ENCODE measurements around the gene TMPRSS5. TPM values are rescaled to one million over a fixed set of nuclear protein-coding genes. Genes with fewer than 3 reads are reported as not detected.

TMPRSS5 gene
- total RNA-seq, 4 donors from 2014 or later: 0.26 to 0.83 (median 0.37) TPM

DNA sequence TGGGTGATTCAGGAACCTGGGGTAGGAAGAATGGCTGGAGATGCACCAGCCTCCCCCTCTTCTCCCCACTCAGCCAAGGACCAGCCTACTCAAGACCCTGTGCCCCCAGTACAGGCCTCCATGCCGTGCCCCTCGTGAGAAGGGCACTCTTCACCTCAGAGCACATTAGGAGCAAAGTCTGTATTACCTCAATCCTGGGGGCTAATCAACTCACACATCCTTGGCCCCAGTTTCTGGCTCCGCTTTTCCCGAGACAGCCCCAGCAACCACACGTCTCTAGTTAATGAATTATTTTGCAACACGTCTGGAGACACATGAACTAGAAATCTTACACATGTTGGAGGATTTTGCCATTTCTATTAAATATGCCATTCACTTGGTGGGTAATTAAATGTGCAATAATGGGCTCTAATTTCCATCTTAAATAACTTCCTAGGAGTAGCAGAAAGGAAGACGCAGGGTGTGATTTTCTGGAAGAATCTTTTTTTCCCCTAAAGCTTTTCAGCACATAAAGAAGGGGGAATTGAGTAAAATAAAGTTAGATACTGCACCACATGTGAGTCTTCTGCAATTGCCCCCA, 63.0 kb downstream of the TMPRSS5 start:
- H3K27me3 ChIP-seq: no peaks in the 10 kb centered on the region

GRCh38 chr11:113642090-113642489, 64.0 kb downstream of the TMPRSS5 start:
- Histone ChIP-seq H3K4me1 (no peaks in the 10 kb centered on the region), H3K36me3 (no peaks in the 10 kb centered on the region), H3K9me3 (no peaks in the 10 kb centered on the region), H3K4me3 (no peak overlapping the region), H3K27ac (replicated peaks in 1 of 4) (no peak overlapping the region), H3K27me3 (no peaks in the 10 kb centered on the region)
- no peak for DNase-seq (ENCODE audit: extremely low spot score)
- TF ChIP-seq, protein P1, sequence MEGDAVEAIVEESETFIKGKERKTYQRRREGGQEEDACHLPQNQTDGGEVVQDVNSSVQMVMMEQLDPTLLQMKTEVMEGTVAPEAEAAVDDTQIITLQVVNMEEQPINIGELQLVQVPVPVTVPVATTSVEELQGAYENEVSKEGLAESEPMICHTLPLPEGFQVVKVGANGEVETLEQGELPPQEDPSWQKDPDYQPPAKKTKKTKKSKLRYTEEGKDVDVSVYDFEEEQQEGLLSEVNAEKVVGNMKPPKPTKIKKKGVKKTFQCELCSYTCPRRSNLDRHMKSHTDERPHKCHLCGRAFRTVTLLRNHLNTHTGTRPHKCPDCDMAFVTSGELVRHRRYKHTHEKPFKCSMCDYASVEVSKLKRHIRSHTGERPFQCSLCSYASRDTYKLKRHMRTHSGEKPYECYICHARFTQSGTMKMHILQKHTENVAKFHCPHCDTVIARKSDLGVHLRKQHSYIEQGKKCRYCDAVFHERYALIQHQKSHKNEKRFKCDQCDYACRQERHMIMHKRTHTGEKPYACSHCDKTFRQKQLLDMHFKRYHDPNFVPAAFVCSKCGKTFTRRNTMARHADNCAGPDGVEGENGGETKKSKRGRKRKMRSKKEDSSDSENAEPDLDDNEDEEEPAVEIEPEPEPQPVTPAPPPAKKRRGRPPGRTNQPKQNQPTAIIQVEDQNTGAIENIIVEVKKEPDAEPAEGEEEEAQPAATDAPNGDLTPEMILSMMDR (IDR thresholded peaks at IDR 0.05): no peak
- TF ChIP-seq EP300 (IDR thresholded peaks at IDR 0.05): no peak
- TF ChIP-seq POLR2A (IDR thresholded peaks at IDR 0.05; ENCODE audit: low read depth): no peak
- no peak for TF ChIP-seq POLR2AphosphoS5 (IDR thresholded peaks at IDR 0.05)
- WGBS: 92% methylated on average over 1 of the region's 1 CpG
- intact Hi-C loops (cut with DNase I): no loop called here

More for the DNA sequence above, 63.0 kb downstream of the TMPRSS5 start:
- intact Hi-C loops (cut with DNase I): no loop called here
- no peak for TF ChIP-seq POLR2A (IDR thresholded peaks at IDR 0.05; ENCODE audit: low read depth)
- TF ChIP-seq, protein P1 (IDR thresholded peaks at IDR 0.05): no peak
- no peaks in the 10 kb centered on the region for H3K4me1 ChIP-seq
- H3K27ac ChIP-seq (replicated peaks in 1 of 4): no peak overlapping the region
- no peaks in the 10 kb centered on the region for H3K9me3 ChIP-seq
- DNase-seq (ENCODE audit: extremely low spot score): no peak
- no peaks in the 10 kb centered on the region for H3K36me3 ChIP-seq
- H3K4me3 ChIP-seq: no peak overlapping the region
- 52% methylated on average over 7 of the region's 7 CpGs for WGBS

DNA sequence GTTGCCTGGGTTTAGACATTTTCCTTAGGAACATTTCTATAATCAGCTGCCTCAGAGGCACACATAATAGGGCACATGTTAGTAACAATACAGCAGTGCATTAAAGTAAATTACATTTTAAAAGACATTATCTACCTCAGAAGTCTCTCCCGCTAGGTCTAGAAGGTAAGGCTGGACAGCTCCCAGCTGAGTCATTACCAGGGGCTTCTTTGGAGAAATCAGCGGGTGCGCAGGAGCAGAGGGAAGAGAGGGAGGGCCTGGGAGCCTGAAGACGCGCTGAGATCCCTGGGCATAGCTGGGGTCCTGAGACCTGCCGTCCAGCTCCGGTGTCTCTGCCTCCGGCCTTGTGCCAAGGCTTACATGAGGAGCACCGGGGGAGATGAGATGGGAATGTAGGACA, 67.7 kb downstream of the TMPRSS5 start:
- intact Hi-C loops (cut with DNase I): no loop called here
- no peak for DNase-seq (ENCODE audit: extremely low spot score)
- 80% methylated on average over 9 of the region's 9 CpGs for WGBS
- Histone ChIP-seq H3K4me1 (no peaks in the 10 kb centered on the region), H3K9me3 (peaks cover 0 to 9% (median 2%) of the 10 kb centered on the region in 4 donors), H3K27me3 (no peaks in the 10 kb centered on the region), H3K4me3 (no peak overlapping the region), H3K36me3 (no peaks in the 10 kb centered on the region), H3K27ac (replicated peaks in 1 of 4) (no peak overlapping the region)
- TF ChIP-seq POLR2AphosphoS5 (IDR thresholded peaks at IDR 0.05) (no peak), EP300 (IDR thresholded peaks at IDR 0.05) (no peak), POLR2A (IDR thresholded peaks at IDR 0.05; ENCODE audit: low read depth) (no peak)
- TF ChIP-seq, protein P1 (IDR thresholded peaks at IDR 0.05): no peak

DNA sequence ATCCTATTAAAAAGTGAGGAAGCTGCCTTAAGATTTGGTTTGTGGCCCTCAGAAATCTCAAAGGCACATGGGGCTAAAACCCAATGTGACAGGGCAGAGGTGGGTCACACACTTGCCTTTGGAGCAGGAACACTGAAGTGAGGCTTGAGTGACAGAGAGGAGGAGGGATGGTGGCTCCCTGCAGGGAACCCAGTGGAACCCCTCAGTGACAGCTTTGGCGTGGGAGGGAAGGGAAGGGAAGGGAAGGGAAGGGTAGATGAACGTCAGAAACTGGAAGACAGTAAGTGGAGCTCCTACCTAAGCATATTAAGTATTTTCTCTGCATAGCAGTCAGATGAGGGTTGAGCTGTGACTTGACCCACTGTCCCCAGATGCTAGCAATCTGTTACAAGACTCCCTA, 68.5 kb downstream of the TMPRSS5 start:
- no peaks in the 10 kb centered on the region for H3K27me3 ChIP-seq
- H3K27ac ChIP-seq (replicated peaks in 1 of 4): no peak overlapping the region
- DNase-seq (ENCODE audit: extremely low spot score): no peak
- peaks cover 0 to 5% (median under 1%) of the 10 kb centered on the region in 4 donors for H3K4me1 ChIP-seq
- H3K4me3 ChIP-seq: no peak overlapping the region
- WGBS: 43% methylated on average over 2 of the region's 2 CpGs
- intact Hi-C loops (cut with DNase I): no loop called here
- TF ChIP-seq EP300 (IDR thresholded peaks at IDR 0.05) (no peak), POLR2AphosphoS5 (IDR thresholded peaks at IDR 0.05) (no peak), POLR2A (IDR thresholded peaks at IDR 0.05; ENCODE audit: low read depth) (no peak)
- TF ChIP-seq, protein P1 (IDR thresholded peaks at IDR 0.05): no peak
- no peaks in the 10 kb centered on the region for H3K36me3 ChIP-seq
- peaks cover 0 to 9% (median 2%) of the 10 kb centered on the region in 4 donors for H3K9me3 ChIP-seq

Small RNAs within 50 kb of the gene (small RNA-seq; reads per million reads assigned to genes)
- gene RPS29P19: 0 reads per million in 3 donors

Other genes starting within 250 kb of the TMPRSS5 start
- under 1 TPM in 2 of 4 donors, not detected in 2; 0.13 to 0.17 TPM for gene DRD2, start 230.9 kb downstream of the TMPRSS5 start, total RNA-seq
- gene ZW10, start 67.4 kb upstream of the TMPRSS5 start, total RNA-seq: 10 to 100 TPM in 1 of 4 donors, 1 to 10 TPM in 3; 8.8 to 10.9 (median 9.4) TPM
- gene CLDN25, start 73.5 kb upstream of the TMPRSS5 start, total RNA-seq: not detected
- 10 to 100 TPM; 25.2 to 45.9 (median 35.3) TPM for gene USP28, start 169.3 kb upstream of the TMPRSS5 start, total RNA-seq
- not detected for gene HTR3B, start 198.5 kb upstream of the TMPRSS5 start, total RNA-seq

Data from esophagus muscularis mucosa (tissue), 4 donors.